PC-9 (cell line): ENCODE results near the gene ELMO3. TPM values are rescaled to one million over a fixed set of nuclear protein-coding genes. Genes with fewer than 3 reads are reported as not detected.

Experiments used
- BruUV-seq: library from RNA; stranded (reverse); fragments of 400-500 nt; replicated peaks from 2 replicates; lab custom pipeline; 2021; lab: Mats Ljungman, UMichigan
- CTCF ChIA-PET: fragments of 300-600 bp; sonication (Branson Sonifier 250); formaldehyde crosslinking; loops from one replicate; lab custom pipeline; 2022; ENCODE audit warnings: antibody characterized with exemption; lab: Charles Lee
- POLR2A ChIA-PET: fragments of 300-600 bp; sonication (Branson Sonifier 250); formaldehyde crosslinking; loops from one replicate; lab custom pipeline; 2022; ENCODE audit warnings: antibody characterized with exemption; ENCODE audit not compliant: unreplicated experiment; lab: Charles Lee
- DNase-seq, 2 experiments: peaks; one replicate each; pipeline versions ENCODE4 v3.0.0 to v3.0.0-alpha.2; 2015 to 2022; ENCODE audit warnings: mixed read lengths in 1 of 2
- H2AFZ ChIP-seq: fragments of 200-600 bp; sonication (generic); 2 replicates; pipeline ENCODE4 v1.8.1; 2017; ENCODE audit warnings: antibody characterized with exemption
- H3F3A ChIP-seq: fragments of 200-600 bp; sonication (generic); 2 replicates; pipeline ENCODE4 v1.8.1; 2017; ENCODE audit warnings: antibody characterized with exemption, mild to moderate bottlenecking, low read depth; ENCODE audit not compliant: insufficient read depth
- H3K27ac ChIP-seq: fragments of 200-600 bp; sonication (generic); 2 replicates; pipeline ENCODE4 v1.6.1; 2016; ENCODE audit warnings: mixed run types
- H3K27me3 ChIP-seq: fragments of 200-600 bp; sonication (generic); 2 replicates; pipeline ENCODE4 v1.6.1; 2016; ENCODE audit warnings: low read depth, mixed run types; ENCODE audit not compliant: insufficient read depth
- H3K36me3 ChIP-seq: fragments of 200-600 bp; sonication (generic); 2 replicates; pipeline ENCODE4 v1.6.1; 2016; ENCODE audit warnings: low read depth, mixed run types
- H3K4me1 ChIP-seq: fragments of 200-600 bp; sonication (generic); replicated peaks from 2 replicates; pipeline ENCODE4 v1.6.1; 2016; ENCODE audit warnings: mixed run types; ENCODE audit not compliant: insufficient read depth
- H3K4me2 ChIP-seq: fragments of 200-600 bp; sonication (generic); 2 replicates; pipeline ENCODE4 v1.6.1; 2017; ENCODE audit warnings: mixed run types
- H3K4me3 ChIP-seq: fragments of 200-600 bp; sonication (generic); 2 replicates; pipeline ENCODE4 v1.6.1; 2016; ENCODE audit warnings: mixed run types
- H3K79me2 ChIP-seq: fragments of 200-600 bp; sonication (generic); 2 replicates; pipeline ENCODE4 v1.6.1; 2017; ENCODE audit warnings: low read depth, mixed run types
- H3K9me2 ChIP-seq: fragments of 200-600 bp; sonication (generic); 2 replicates; pipeline ENCODE4 v1.8.1; 2017; ENCODE audit warnings: mild to moderate bottlenecking; ENCODE audit not compliant: insufficient read depth
- H3K9me3 ChIP-seq: fragments of 200-600 bp; sonication (generic); 2 replicates; pipeline ENCODE4 v1.8.1; 2016; ENCODE audit warnings: low read depth; ENCODE audit not compliant: insufficient read depth
- H4K20me1 ChIP-seq: fragments of 200-600 bp; sonication (generic); 2 replicates; pipeline ENCODE4 v1.8.1; 2017; ENCODE audit not compliant: insufficient read depth
- EZH2 ChIP-seq: fragments of 200-600 bp; sonication (generic); IDR thresholded peaks from 2 replicates; pipeline ENCODE4 v1.8.0; 2017; ENCODE audit warnings: antibody characterized with exemption, low read depth
- intact Hi-C: fragments of 100-400 bp; cut with micrococcal nuclease; formaldehyde crosslinking; loops from one replicate; pipeline ENCODE4 v1.10.0; 2022; ENCODE audit not compliant: unreplicated experiment
- total RNA-seq: library from RNA; stranded (reverse); gene quantifications from 2 replicates; pipeline ENCODE4 v1.2.3, GENCODE V29; 2021
- TF ChIP-seq, protein P1 (sequence below): fragments of 200-600 bp; sonication (generic); conservative IDR thresholded peaks from 2 replicates; pipeline ENCODE4 v1.6.1; 2017; ENCODE audit warnings: mixed run types, antibody characterized with exemption, mild to moderate bottlenecking, moderate library complexity

ELMO3 gene
- total RNA-seq, 1 experiment from 2014 or later, result 32.4 TPM

DNA sequence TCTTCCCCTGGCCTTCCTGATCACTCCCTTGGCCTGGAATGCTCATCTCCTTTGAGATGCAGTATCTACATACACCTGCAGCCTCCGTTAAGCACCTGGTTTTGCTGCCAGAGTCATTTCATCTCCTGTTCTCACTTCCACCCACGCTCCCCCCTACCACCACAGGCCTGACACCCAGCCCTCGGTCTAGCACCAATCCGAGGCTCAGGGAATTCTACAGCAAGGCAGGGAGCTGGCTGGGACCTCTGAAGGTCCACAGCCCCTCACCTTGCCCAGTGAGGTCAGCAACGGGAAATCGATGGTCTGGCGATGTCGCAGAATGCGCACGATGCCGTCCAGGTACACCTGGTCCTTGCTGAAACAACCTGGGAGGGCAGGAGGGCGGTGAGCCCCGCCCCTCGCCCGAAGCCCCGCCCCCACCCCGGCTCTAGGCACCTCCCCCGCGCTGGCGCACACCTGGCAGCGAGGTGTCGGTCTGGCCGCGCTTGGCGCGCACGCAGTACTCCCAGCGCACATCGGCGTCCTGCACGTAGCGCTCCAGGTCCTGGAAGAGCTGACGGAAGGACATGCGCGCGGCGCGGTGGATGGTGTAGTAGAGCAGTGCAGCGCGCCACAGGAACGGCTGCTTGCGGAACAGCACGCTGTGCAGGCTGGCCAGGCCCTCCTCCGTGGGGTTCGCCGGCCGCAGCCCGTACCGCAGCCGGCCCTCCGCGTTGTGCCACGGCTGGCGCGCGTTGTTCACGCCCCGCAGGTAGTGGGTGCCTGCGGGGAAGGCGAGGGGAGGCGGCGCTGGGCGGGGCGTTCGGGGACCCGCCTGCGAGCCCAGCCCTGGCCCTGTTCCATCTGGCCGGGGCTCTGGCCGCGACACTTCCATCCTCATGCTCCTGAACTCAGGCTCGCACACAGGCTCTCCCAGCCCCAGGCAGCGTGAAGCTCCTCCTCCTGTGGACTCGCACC lies 20.9 kb upstream of the ELMO3 start:
- H3F3A ChIP-seq, result peaks cover 50% of the 10 kb centered on the region
- CTCF ChIA-PET, result interaction anchor here (0.6 kb wide), 1 partner anchor 15 kb away, joined by 8 read pairs; no protein-coding TSS in a partner anchor
- peak; percentile 92 for DNase-seq
- peaks cover 46% of the 10 kb centered on the region for H3K4me1 ChIP-seq
- H3K9me2 ChIP-seq, result no peaks in the 10 kb centered on the region
- intact Hi-C loops, result no loop called here
- BruUV-seq, result no TSS peak
- H3K79me2 ChIP-seq, result peaks cover 15% of the 10 kb centered on the region
- peak overlapping the region; percentile 72 for H3K4me3 ChIP-seq
- peak overlapping the region; percentile 92 for H3K4me2 ChIP-seq
- POLR2A ChIA-PET, result interaction anchor here (0.8 to 1.0 kb wide), 3 partner anchors 9 to 68 kb away, joined by 3 to 16 read pairs (median 5); no protein-coding TSS in a partner anchor
- H3K9me3 ChIP-seq, result no peaks in the 10 kb centered on the region
- H2AFZ ChIP-seq, result peak overlapping the region; percentile 75; the same call in 1 of the 2 replicates
- no peaks in the 10 kb centered on the region for H3K27me3 ChIP-seq
- TF ChIP-seq, protein P1, sequence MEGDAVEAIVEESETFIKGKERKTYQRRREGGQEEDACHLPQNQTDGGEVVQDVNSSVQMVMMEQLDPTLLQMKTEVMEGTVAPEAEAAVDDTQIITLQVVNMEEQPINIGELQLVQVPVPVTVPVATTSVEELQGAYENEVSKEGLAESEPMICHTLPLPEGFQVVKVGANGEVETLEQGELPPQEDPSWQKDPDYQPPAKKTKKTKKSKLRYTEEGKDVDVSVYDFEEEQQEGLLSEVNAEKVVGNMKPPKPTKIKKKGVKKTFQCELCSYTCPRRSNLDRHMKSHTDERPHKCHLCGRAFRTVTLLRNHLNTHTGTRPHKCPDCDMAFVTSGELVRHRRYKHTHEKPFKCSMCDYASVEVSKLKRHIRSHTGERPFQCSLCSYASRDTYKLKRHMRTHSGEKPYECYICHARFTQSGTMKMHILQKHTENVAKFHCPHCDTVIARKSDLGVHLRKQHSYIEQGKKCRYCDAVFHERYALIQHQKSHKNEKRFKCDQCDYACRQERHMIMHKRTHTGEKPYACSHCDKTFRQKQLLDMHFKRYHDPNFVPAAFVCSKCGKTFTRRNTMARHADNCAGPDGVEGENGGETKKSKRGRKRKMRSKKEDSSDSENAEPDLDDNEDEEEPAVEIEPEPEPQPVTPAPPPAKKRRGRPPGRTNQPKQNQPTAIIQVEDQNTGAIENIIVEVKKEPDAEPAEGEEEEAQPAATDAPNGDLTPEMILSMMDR, result no peak
- TF ChIP-seq EZH2, result no peak
- H3K36me3 ChIP-seq, result no peaks in the 10 kb centered on the region
- peak overlapping the region; percentile 48 for H3K27ac ChIP-seq
- H4K20me1 ChIP-seq, result no peaks in the 10 kb centered on the region

DNA sequence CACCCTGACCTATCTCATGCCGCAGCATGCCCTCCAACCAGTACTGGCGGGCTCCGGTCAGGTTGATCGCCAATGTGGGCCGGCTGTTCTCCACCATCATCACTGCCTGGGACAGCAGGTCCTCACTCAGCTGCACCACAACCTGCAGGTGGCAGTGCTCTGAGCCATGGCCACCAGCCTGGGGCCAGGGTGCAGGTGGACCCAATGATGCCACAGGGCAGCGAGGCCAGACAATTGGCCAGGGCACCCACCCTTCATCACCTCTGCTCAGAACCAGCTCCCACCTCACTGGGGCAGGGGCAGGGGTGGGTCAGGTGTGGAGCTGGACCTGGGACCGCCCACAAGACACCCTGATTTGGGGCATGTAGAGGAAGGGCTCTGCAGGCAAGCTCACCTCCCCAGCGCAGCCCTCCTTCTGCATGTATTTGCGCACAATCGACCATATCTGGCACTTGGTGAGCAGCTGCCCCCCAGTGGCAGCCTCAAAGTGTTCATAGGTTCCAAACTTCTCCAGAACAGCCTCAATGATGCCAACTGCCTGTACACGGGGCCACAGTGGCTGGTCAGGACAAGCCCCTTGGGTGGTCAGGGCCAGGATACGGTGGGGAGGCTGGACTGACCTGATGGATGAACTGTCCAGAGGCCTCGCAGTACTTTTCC lies 19.4 kb upstream of the ELMO3 start:
- Histone ChIP-seq H3K27ac (no peak overlapping the region), H3K79me2 (peaks cover 16% of the 10 kb centered on the region), H3F3A (peaks cover 40% of the 10 kb centered on the region), H3K9me3 (no peaks in the 10 kb centered on the region), H3K4me3 (no peak overlapping the region), H3K9me2 (no peaks in the 10 kb centered on the region), H3K27me3 (no peaks in the 10 kb centered on the region), H4K20me1 (no peaks in the 10 kb centered on the region), H3K4me1 (peaks cover 44% of the 10 kb centered on the region), H2AFZ (no peak overlapping the region), H3K4me2 (peak overlapping the region; percentile 92), H3K36me3 (no peaks in the 10 kb centered on the region)
- intact Hi-C loops, result no loop called here
- no peak for DNase-seq
- ChIA-PET POLR2A (interaction anchor here (0.6 kb wide), 1 partner anchor 9 kb away, joined by 4 read pairs; no protein-coding TSS in a partner anchor), CTCF (no interaction called here)
- no peak for TF ChIP-seq EZH2
- BruUV-seq, result no TSS peak

DNA sequence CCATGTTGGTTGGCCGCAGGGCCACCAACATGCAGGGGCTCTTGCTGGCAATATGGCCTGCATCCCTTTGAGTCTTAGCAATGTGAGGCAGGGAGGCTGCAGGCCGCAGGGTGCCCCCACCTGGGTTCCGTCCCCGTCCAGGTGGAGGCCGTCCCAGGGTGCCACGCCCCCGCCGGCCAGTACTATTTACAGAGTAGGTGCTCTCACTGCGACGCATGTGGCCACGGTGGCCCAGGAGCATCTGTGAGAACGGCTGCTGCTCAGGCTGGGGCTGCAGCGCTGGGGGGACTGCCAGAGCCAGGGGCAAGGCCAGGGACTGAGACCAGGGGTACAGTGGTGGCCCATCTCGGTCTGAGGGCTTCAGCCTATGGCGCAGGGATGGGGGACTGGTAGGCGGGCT lies 18.8 kb upstream of the ELMO3 start:
- Histone ChIP-seq H3K36me3 (no peaks in the 10 kb centered on the region), H3K9me3 (no peaks in the 10 kb centered on the region), H2AFZ (no peak overlapping the region), H3K27me3 (no peaks in the 10 kb centered on the region), H4K20me1 (no peaks in the 10 kb centered on the region), H3K9me2 (no peaks in the 10 kb centered on the region), H3K79me2 (peaks cover 16% of the 10 kb centered on the region), H3F3A (peaks cover 38% of the 10 kb centered on the region), H3K4me1 (peaks cover 44% of the 10 kb centered on the region), H3K4me3 (no peak overlapping the region), H3K4me2 (no peak overlapping the region), H3K27ac (no peak overlapping the region)
- no TSS peak for BruUV-seq
- TF ChIP-seq, protein P1, result no peak
- no peak for TF ChIP-seq EZH2
- ChIA-PET CTCF (no interaction called here), POLR2A (no interaction called here)
- no peak for DNase-seq
- intact Hi-C loops, result no loop called here
